PFSK-1 (cell line): Measurements from ENCODE around the gene GART.

ENCODE experiments used
- FOXP2 ChIP-seq: optimal IDR thresholded peaks from 2 replicates; pipeline ENCODE3; 2011; ENCODE audit warnings: borderline replicate concordance, control low read depth, inconsistent platforms; ENCODE audit not compliant: insufficient read depth; ENCODE audit errors: extremely low read length, extremely low read depth
- POLR2AphosphoS5 ChIP-seq: IDR thresholded peaks from 2 replicates; pipeline ENCODE4 v1.6.1; 2012; ENCODE audit warnings: low read depth, mild to moderate bottlenecking, control low read depth, low read length, moderate library complexity
- TAF1 ChIP-seq: IDR thresholded peaks from 2 replicates; pipeline ENCODE4 v1.6.1; 2012; ENCODE audit warnings: low read length, control low read depth, borderline replicate concordance; ENCODE audit not compliant: insufficient read depth
- TF ChIP-seq, protein P1 (sequence below), 2 experiments: IDR thresholded peaks; 2 replicates each; pipeline versions ENCODE4 v1.6.1 to v1.8.0; 2011 to 2012; ENCODE audit warnings: low read depth in 2 of 2, low read length in 2 of 2, control low read depth in 1 of 2, inconsistent platforms in 1 of 2, mild to moderate bottlenecking in 1 of 2, moderate library complexity in 1 of 2; ENCODE audit not compliant: insufficient read depth in 1 of 2

DNA sequence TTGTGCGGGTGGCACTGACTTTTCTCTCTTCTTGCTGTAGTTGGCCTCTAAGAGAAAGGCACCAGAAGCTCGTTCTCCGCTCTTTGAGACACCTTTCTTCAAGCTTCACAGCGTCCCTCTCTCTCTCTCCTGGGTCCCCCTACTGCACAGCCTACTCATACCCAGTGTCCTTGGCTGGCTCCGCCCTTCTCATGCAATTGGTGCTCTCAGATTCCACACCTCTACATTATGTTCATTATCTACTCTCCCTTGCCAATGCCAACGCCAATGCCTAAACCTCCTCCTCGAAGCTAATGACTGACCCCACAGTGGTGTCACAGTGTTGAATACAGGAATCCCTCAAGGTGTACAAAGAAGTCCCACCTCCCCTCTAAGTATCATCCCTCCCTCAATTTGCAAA, 45.6 kb downstream of the GART start:
- TF ChIP-seq, protein P1, sequence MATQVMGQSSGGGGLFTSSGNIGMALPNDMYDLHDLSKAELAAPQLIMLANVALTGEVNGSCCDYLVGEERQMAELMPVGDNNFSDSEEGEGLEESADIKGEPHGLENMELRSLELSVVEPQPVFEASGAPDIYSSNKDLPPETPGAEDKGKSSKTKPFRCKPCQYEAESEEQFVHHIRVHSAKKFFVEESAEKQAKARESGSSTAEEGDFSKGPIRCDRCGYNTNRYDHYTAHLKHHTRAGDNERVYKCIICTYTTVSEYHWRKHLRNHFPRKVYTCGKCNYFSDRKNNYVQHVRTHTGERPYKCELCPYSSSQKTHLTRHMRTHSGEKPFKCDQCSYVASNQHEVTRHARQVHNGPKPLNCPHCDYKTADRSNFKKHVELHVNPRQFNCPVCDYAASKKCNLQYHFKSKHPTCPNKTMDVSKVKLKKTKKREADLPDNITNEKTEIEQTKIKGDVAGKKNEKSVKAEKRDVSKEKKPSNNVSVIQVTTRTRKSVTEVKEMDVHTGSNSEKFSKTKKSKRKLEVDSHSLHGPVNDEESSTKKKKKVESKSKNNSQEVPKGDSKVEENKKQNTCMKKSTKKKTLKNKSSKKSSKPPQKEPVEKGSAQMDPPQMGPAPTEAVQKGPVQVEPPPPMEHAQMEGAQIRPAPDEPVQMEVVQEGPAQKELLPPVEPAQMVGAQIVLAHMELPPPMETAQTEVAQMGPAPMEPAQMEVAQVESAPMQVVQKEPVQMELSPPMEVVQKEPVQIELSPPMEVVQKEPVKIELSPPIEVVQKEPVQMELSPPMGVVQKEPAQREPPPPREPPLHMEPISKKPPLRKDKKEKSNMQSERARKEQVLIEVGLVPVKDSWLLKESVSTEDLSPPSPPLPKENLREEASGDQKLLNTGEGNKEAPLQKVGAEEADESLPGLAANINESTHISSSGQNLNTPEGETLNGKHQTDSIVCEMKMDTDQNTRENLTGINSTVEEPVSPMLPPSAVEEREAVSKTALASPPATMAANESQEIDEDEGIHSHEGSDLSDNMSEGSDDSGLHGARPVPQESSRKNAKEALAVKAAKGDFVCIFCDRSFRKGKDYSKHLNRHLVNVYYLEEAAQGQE (IDR thresholded peaks at IDR 0.05; ENCODE audit: insufficient read depth in 1 of 2, low read depth in 2 of 2, low read length in 2 of 2), result no peak
- TF ChIP-seq POLR2AphosphoS5, result no peak
- no peak for TF ChIP-seq TAF1
- TF ChIP-seq FOXP2, result no peak
